GM12891 (cell line): ENCODE results near the gene DLX4.

Experiments used
- POLR2A ChIP-seq: IDR thresholded peaks from 2 replicates; pipeline ENCODE4 v1.6.1; 2011; ENCODE audit warnings: low read depth, low read length, control low read depth
- POLR2AphosphoS5 ChIP-seq: IDR thresholded peaks from 2 replicates; pipeline ENCODE4 v1.6.1; 2011; ENCODE audit warnings: low read depth, low read length, control low read depth
- TAF1 ChIP-seq: IDR thresholded peaks from 2 replicates; pipeline ENCODE4 v1.6.1; 2011; ENCODE audit warnings: low read depth, low read length, control low read depth

DNA sequence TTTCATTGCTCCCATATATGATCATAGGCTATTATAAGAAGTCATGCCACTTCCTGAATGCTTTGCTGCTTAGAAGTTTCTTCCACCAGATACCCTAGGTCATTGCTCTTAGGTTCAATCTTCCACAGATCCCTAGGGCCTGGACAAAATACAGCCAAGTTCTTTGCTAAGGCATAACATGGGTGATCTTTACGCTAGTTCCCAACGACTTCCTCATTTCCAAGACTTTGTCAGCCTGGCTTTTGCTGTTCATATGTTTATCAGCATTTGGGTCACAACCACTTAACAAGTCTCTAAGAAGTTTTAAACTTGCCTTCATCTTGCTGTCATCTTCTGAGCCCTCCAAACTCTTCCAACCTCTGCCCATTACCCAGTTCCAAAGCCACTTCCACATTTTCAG is 46.2 kb downstream of the DLX4 start:
- no peak for TF ChIP-seq POLR2A
- no peak for TF ChIP-seq TAF1
- TF ChIP-seq POLR2AphosphoS5 = no peak
